T follicular helper cell (primary cell): ENCODE results near the gene LILRB5.
A peak's percentile ranks its signal among the peaks of the same experiment; 100 is the strongest.
"Not testable (repeated sequence)": the region's sequence is repeated elsewhere in the genome, so short reads cannot be mapped to it uniquely, and the experiment has no call there.

Source experiments
- DNase-seq: peaks from one replicate; pipeline ENCODE4 v3.0.0-alpha.2; 2020; ENCODE audit warnings: low read depth

Gene LILRB5

DNA sequence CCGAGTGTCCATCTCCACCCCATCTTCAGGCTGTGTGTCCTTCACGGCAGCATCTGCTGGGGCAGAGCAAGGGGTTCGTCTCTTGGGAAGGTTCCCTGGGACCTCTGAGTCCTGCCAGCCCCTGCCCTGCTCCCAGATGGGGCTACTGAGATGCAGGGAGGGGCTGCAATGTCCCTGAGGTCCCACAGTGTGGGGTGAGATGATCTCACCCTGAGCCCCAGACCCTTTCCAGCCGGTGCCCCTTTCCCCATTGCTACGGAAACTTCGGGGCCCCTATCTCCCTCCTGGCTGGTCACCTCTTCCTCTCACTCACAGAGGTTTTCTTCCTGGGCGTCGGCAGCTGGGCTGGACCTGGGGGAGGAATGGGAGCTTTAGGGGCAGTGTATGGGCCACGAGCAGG, 18.9 kb upstream of the LILRB5 start:
- DNase-seq, result no peak

DNA sequence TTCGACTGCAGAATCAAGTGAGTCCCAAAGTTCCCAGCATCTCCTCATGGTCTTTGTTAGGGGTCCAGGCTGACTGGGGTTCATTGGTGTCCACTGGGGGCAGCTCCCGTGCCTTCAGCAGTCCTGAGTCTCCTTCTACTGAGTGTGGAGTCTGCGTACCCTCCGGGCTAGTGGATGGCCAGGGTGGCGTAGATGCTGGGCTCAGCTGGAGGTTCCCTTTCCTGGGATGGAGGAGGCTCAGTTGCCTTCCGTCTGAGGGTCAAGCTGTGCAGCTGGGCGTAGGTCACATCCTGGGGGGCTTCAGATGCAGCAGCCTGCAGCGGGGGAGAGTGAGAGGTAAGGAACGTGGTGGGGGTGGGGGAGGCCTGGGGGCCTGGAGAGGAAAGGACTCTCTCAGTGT, 17.4 kb upstream of the LILRB5 start:
- not testable (repeated sequence) for DNase-seq

DNA sequence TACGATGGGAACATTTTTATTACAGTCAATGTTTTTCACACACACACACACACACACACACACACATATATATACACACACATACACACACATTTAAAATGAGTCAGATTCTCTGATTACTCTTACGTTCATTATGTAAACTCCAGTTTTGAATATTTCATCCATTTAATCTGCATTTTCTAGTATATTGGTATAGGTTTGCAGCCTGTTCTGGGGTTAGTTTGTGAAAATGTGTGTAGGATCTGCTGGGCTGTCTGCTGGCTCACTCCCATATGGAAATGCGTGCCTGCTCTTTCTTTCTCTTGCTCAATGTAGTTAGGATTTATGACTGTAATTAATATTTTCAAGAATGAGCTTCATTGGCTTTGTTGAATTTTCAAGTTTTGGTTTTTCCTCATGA, 16.7 kb upstream of the LILRB5 start:
- DNase-seq, result no peak

DNA sequence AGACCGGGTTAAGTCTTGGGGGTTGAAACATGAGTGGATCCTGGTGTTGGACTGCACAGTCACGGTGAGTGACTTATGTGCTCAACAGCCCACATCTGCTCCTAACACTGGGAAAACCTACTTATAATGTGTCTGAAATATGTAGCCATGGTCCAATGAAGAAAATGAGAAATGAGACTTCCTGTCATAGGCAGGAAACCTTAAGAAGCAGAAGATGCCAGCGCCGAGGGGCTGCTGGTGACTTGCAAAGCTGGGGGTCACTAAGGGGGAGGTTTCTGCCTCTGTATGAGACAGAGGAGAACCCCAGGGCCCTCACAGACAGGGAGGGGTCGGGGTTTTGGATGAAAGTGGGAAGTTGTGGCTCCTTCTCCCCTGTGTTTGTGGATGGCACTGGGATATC, 15.1 kb upstream of the LILRB5 start:
- not testable (repeated sequence) for DNase-seq

DNA sequence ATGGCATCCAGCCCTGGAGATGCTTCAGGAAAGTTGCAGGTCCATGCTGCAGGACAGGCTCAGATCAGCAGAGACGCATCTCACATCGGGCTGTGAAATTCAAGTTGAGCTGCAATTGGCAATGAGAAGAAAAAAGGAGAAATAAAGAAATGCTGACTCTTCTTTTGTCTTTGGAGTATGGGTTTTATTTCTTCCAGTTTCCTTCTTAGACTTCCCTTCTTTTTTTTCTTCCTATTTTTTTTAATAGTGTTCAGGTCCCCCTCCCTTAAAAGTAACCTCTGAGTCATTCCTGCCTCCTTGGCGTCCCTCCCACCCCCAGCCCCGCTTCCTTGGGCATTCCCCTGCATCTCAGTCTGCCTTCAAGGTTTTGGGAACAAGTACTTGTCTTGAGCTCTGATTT, 14.5 kb upstream of the LILRB5 start:
- DNase-seq, result not testable (repeated sequence)

DNA sequence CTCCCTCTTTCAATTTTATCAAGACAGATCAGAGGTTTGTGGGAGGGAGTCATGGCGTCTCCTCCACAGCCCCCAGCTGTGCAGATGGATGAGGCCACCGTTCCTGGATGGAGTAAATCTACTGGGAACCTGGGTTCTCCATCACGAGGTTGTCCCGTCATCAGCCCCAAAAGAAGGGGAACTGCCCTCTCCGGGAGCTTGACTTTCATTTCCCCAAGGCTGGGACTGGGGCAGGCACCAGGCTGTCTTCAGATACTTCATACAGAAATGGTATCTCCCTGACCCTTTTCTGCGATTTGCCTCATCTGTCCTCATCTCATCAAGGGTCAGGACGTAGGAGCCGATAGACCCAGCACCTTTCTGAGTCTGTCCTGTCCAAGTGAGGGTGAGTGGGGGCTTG, 14.0 kb upstream of the LILRB5 start:
- DNase-seq, result no peak

DNA sequence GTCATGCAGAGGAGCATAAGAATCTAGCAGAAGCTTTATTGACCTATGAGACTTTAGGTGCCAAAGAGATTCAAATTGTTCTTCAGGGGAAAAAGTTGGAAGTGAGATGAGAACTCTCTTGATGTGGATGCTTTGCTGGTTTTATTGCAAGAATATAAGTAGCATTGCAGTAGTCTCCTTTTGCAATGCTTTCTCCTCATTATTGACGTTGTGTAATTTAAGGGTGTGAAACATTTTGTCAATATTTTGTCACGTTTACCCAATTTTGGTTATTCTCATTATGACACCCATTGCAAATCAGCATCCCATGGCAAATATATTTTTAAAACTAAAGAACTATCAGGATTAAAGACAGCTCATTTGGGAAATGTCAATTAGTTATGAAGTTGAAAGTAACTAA, 11.9 kb upstream of the LILRB5 start:
- no peak for DNase-seq

DNA sequence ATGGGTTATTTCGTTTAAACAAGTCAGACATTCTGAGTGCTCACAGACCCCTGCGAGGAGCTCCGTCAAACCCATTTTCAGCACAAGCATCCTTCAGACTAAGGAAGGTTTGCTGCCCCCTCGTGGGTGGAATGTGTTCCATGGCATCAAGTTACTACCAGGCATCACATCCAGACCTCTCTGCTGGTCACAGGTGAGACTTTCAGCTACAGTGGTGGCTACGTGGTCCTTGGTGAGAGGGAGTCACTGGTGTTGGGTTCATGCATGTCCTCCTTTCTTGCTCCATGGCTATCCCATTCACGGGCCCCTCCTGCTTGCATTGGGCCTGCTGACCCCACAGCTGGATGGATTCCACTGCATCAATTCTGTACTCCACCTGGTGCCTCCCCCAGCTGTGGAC, 9.1 kb upstream of the LILRB5 start:
- DNase-seq, result peak; percentile 16

DNA sequence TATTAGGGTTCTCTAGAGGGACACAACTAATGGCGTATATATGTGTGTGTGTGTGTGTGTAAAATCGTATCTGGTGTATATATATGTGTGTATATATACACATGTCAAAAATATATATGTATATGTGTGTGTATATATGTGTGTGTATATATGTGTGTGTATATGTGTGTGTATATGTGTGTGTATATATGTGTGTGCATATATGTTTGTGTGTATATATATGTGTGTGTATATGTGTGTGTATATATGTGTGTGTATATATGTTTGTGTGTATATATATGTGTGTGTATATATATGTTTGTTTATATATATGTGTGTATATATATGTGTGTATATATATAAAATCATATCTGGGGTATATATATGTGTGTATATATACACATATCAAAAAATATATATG, 5.4 kb upstream of the LILRB5 start:
- no peak for DNase-seq

DNA sequence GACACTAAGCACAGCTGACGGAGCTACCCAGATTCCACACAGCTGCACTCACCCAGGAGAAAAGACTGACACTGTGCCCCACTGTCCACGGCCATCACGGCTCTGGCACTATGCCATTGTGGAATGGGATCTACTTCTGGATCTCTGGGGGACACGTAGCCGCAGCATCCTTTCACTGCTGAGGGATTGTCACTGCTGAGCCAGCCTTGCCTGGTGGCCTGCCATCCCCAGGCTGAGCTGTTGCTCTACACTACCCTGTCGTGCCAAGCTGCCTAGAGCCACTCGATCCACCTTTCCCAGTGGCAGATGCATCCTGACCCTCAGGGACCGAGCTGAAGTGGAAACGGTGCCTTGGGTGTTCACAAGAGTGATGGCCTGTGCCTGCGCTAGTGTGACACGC, 5.0 kb upstream of the LILRB5 start:
- no peak for DNase-seq

DNA sequence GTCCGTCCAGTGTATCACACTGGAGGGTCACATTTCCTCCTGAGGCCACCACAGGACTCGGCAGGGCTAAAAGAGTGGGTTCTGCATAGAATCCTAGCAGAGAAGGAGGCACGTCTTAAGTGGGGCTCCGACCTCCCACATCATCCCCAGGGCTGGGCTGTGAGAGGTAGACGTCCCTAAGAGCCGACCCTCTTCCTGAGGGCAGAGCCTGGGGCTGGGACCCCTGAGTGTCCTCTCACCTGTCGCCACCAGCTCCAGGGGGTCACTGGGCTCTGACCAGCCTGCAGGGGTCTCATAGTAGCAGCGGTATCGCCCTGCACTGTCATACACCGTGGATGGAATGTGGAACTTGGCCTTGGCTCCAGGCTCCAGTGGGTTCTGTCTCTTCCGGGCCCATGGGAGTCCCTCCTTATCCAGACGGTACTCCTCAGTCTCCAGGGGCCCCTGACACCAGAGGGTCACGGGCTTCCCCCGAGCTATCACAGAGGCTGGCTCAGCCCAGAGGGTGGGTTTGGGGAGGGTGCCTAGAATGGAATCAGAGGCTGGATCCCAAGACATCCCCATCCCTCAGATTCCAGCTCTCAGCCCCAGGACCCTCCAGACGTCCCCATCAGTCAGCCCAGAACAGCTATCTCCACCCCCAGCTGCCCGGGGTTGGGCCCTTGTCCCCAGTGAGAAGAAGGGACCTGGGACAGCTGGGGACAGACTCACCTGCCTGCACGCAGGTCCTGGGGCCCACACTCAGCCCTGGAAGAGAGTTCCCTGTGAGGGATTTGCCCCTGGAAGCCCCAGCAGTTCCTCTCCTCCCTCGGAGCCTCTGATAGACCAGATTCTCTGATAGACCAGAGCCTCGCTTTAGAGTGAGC, 590 bp downstream of the LILRB5 start:
- DNase-seq, result no peak

DNA sequence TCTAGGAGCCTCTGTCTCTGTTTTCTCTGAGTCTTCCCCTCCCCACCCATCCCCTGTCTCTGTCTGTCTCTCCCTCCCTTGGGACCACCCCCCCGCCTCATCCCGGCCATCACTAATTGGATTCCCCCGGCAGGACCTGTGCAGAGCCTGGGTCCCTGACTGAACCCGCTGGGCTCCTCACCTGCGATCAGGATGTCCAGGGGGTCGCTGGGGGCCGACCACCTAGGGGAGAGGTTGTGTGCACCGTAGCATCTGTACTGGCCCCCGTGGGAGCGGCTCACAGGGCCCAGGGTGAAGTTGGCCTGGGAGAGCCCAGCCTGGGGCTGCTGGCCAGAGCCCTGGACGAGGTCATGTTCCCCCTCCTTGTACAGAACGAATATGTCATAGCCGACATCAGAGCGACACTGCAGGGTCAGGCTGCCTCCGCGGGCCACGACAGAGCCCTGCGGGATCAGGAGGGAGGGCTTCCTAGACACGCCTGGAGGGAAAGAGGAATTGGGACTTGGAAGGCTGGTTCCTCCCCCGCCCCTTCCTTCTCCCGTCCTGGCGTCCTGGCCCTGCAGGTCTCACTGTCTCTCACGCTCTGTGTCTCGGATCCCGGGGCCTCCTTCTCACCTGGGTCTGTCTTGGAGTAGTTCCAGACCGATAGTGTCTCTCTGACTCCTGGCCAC, 1.8 kb downstream of the LILRB5 start:
- DNase-seq, result no peak

DNA sequence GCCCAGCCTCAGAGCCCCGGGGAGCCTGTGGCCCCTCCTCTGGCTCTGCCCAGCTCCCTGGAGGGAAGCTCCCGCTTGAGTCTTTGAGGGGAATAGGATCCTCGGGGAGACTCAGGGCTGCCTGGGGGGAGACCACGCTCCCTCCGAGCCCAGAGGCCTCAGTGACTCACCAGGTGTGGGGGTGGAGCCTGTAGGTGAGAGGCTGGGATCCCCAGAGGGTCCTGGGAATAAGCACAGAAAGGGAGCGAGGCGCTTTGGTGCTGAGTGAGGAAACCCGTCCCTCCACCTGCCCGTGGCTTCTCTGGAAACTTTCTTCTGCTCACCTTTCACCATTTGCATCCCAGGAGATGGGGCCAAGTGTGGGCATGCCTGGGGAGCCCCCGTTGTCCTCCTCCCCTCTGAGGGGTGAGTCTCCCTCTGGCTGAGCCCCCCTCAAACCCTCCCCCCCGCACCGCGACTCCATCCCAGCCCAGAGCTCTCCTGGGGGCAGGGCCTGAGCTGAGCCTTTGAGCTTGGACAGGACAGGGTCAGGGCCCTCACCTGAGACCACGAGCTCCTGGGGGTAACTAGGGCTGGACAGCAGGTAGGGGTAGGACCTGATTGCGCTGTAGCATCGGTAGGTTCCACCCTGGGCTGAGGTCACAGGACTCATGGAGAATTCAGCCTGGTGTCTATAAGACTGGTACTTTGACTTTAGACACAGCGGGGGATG, 2.7 kb downstream of the LILRB5 start:
- DNase-seq, result no peak

DNA sequence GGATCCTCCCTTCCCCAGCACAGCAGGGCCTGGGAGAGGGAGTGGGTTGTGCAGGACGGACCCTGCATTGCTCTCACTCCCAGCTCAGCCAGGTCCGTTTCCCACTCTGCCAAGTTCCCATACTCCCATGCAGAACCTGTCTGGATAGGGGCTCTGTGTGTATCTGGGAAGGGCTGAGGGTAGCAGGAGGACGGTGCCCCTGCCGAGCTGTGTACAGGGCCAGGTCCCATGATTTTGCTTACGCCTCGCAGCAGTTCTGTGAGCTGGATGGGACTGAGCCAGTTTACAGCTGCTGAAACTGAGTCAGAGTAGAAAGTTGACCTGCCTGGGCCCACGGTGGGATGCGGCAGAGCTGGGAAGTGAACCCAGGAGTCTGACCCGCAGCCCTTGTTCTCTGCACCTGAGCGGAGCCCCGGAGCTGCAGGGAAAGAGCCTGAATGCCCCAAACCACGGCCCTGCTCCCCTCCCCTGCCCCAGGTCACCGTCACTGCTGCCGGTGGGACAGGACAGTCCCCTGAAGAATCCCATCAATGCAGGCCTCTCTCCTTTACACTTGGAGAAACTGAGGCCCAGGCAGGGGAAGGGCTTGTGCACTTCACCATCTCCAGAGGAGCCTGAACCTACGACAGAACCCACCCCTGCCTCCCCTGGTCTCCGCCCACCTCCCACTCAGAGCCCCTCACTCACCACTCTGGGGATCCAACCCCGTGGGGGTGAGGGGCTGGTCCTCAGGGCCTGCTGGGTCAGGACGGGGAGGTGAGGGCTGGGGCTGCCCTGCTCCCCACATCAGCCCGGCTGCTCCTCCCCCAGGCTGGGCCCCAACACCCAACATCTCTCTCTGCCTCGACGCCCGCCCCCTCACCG, 3.5 kb downstream of the LILRB5 start:
- DNase-seq, result no peak

DNA sequence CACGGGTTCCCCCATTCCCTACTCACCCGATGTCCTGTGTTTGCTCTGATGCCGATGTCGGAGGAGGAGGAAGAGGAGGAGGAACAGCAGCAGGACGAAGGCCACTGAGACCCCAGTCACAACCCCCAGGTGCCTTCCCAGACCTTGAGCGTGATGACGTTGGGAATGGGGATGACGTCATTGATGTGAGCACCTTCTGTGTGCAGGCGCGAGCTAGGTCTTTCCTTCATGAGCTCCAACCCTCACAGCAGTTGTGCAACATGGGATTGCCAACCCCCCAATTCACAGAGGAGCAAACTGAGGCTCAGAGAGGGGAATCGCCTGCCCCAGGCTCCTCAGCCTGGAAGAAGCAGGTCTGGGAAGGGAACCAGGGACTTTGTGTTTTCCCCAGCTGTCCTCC, 4.2 kb downstream of the LILRB5 start:
- DNase-seq, result no peak

DNA sequence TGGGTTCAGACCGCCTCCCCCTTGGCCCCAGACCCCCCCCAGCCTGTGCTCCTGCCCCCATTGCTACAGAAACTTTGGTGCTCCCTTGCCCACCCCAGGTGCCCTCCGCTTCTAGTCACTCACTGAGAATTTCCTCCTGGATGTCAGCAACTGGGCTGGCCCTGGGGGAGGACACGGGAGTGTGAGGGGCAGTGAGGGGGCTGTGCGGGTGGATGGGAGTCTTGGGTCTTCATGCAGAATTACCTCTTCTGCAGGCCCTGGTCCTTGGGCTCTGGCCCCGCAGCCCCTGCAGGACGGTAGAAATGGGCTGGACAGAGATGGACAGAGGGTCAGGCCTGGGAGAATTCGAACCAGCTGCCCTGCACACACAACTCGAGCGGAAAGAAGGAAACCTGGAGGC, 4.8 kb downstream of the LILRB5 start:
- no peak for DNase-seq

DNA sequence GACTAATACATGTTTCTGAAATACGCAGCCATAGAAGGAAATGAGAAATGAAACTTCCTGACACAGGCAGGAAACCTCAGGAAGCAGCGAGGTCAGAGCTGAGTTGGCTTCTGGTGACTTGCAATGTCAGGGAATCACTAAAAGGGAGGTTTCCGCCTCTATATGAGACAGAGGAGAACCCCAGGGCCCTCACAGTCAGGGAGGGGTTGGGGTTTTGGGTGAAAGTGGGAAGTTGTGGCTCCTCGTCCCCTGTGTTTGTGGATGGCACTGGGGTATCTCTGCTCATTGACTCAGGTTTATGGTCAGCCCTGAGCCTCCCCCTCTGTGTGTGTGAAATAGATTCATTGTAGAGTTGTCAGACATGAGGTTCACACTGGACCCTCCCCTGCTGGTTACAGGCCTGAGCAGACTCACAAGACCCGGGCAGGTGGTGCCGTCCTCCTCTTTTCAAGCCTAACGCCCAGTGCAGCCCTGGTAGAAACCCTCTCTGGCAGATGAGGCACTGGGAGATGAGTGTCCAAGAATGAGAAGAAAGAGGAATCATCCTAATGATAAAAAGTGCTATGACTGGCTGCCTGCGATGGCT, 9.0 kb downstream of the LILRB5 start:
- no peak for DNase-seq

DNA sequence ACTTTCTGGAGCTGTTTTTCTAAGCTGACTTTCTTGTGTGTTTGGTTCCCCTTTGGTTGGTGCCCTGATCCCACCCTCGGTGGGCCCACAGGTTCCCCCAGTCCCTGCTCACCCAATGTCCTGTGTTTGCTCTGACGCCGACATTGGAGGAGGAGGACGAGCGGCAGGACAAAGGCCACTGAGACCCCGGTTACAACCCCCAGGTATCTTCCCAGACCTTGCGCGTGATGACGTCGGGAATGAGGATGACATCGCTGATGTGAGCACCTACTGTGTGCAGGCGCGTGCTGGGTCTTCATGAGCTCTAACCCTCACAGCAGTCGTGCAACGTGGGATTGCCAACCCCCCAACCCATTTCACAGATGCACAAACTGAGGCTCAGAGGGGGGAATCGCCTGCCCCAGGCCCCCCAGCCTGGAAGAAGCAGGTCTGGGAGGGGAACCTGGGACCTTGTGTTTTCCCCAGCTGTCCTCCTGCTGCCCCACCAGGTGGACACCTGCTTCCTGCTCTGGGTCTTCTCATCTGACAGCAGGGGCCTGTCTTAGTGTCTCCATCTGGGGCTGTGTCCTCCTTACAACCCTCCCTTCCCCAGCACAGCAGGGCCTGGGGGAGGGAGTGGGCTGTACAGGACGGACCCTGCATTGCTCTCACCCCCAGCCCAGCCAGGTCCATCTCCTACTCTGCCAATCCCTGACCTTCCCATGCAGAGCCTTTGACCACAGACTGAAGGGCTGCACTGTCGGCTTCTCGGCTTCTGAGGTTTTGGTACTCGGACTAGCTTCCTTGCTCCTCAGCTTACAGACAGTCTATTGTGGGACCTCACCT, 9.8 kb downstream of the LILRB5 start:
- DNase-seq, result no peak

DNA sequence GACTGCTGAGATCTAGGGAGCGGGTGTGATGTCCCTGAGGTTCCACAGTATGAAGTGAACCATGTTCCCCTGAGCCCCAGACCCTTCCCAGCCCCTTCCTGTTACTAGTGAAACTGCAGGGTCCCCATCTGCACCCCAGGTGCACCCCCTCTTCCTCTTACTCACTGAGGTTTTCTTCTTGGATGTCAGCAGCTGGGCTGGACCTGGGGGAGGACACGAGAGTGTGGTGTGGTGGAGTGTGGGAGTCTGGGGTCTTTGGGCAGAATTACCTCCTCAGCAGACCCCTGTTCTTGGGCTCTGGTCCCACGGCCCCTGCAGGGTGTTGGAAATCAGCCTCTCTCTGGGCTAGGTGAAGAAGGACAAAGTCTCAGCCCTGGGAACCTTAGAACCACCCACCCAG, 11.1 kb downstream of the LILRB5 start:
- no peak for DNase-seq

DNA sequence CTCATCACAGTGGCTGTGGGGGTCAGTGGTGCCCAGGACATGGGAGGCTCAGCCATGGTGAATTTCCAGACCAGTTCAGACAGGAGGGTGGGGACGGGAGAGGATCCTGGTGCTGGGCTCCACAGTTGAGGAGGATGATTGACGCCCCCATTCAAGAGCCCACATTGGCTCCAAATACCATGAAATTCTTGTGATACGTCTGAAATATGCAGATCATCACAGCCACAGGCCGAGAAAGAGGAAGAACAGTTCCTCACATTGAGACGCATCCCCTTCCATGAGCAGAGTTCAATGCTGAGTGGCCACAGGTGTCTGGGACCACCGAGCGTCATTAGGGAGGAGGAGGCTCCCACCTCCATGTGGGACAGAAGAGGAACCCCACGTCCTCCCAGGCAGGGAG, 13.3 kb downstream of the LILRB5 start:
- DNase-seq, result not testable (repeated sequence)

DNA sequence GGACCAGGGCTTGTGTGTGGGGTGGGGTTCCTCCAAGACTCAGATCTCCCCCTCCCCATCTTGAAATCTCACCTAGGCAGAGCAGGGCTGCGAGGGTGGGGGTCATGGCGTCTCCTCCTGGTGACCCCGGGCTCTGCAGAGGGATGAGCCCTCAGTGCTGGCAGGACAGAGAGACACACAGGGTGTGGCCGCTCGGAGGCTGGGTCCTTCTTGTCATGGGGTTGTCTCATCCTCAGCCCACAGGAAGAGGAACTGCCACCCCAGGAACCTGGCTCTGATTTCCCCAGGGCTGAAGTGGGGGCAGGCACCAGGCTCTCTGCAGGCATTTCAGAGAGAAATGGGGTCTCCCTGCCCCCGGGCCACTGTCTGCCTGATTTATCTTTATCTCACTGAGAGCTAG, 14.4 kb downstream of the LILRB5 start, which contains the start of gene LILRA6:
Gene LILRA6, minus strand, starts transcription at position 145 of the 400 bp plus-strand sequence.
- not testable (repeated sequence) for DNase-seq
